Muscle layer of colon (tissue), 2 donors: ENCODE measurements around the gene JUN.

Experiments used
- H3K27ac ChIP-seq: one replicate; pipeline ENCODE4 v1.7.0; 2013; ENCODE audit warnings: low read depth, mild to moderate bottlenecking, low read length, moderate library complexity
- H3K27me3 ChIP-seq, 2 donors: one replicate each; pipeline ENCODE4 v1.7.0; 2013; ENCODE audit warnings: low read length in 2 of 2, mild to moderate bottlenecking in 2 of 2; ENCODE audit not compliant: insufficient read depth in 2 of 2, control insufficient read depth in 1 of 2
- H3K36me3 ChIP-seq: one replicate; pipeline ENCODE4 v1.7.0; 2013; ENCODE audit warnings: mild to moderate bottlenecking, low read length; ENCODE audit not compliant: insufficient read depth
- H3K4me1 ChIP-seq: one replicate; pipeline ENCODE4 v1.7.0; 2013; ENCODE audit warnings: mild to moderate bottlenecking, low read length; ENCODE audit not compliant: insufficient read depth
- H3K4me3 ChIP-seq, 2 donors: one replicate each; pipeline ENCODE4 v1.7.0; 2013; ENCODE audit warnings: low read length in 2 of 2, low read depth in 1 of 2, mild to moderate bottlenecking in 1 of 2, moderate library complexity in 1 of 2
- H3K9ac ChIP-seq: one replicate; pipeline ENCODE4 v1.7.0; 2013; ENCODE audit warnings: low read length
- H3K9me3 ChIP-seq: one replicate; pipeline ENCODE4 v1.7.0; 2013; ENCODE audit warnings: mild to moderate bottlenecking, low read length
- donor health status: abdominal sarcoma.
- donor health status: Adenocarcinoma of cecum.

Gene JUN

DNA sequence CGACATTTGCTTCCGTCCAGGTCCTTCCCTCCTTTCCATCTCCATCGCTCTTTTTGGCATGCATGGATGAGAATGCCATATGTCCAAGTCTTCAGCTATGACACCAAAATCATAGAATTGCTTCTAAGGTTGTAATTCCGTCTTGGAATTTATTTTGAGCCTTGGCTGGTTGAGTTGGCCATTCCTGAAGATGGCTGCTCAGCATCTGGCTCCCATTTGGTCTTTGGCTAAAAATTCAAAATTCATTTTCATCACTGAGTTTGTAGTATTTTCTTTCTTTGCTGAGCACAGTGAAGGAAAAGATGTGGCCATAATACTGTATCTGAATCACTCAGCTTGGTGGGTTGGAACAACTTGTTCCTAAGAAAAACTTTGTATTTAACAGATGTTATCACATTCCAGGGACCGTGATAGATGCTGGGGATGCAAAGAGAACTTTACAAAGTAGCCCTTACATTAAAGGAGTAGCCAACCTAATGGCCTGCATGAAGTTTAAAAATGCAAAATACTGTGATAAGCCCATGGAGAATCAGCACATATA lies 15.6 kb downstream of the JUN start:
- Histone ChIP-seq H3K4me1 (peaks cover 15% of the 10 kb centered on the region), H3K27ac (no peak overlapping the region), H3K9me3 (no peaks in the 10 kb centered on the region), H3K36me3 (no peaks in the 10 kb centered on the region), H3K9ac (no peak overlapping the region), H3K4me3 (no peak overlapping the region), H3K27me3 (no peaks in the 10 kb centered on the region)

GRCh38 chr1:58767143-58767542 lies 16.7 kb downstream of the JUN start:
- no peaks in the 10 kb centered on the region for H3K9me3 ChIP-seq

DNA sequence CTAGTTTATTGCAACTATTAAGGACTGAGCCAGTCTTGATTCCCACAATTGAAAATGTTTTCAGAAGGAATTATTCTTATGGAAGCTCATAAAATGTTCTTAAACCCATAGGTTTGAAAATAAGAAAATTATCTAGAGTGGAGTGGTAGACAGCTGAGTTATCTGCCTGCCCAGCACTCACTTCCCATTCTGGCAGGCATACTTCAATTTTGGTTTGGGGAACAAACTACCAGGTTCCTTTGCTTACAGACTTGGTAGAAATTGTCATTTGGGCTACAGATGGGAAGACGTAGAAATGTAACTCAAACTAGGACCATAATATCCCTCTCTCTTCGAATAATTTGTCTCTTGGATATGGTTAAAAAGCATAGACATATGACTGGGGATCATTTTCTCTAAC lies 18.4 kb downstream of the JUN start:
- Histone ChIP-seq H3K9me3 (no peaks in the 10 kb centered on the region), H3K27me3 (no peaks in the 10 kb centered on the region), H3K9ac (no peak overlapping the region)

More at GRCh38 chr1:58767143-58767542, 16.7 kb downstream of the JUN start:
- peaks cover 10% of the 10 kb centered on the region for H3K4me1 ChIP-seq
- no peaks in the 10 kb centered on the region for H3K36me3 ChIP-seq
- H3K4me3 ChIP-seq = no peak overlapping the region
- no peaks in the 10 kb centered on the region for H3K27me3 ChIP-seq
- H3K9ac ChIP-seq = no peak overlapping the region
- H3K27ac ChIP-seq = no peak overlapping the region

GRCh38 chr1:58765006-58765405 lies 18.8 kb downstream of the JUN start:
- Histone ChIP-seq H3K4me3 (no peak overlapping the region), H3K27ac (no peak overlapping the region), H3K27me3 (no peaks in the 10 kb centered on the region), H3K9me3 (no peaks in the 10 kb centered on the region), H3K9ac (no peak overlapping the region), H3K36me3 (no peaks in the 10 kb centered on the region), H3K4me1 (peaks cover 10% of the 10 kb centered on the region)

More for the DNA sequence above, 18.4 kb downstream of the JUN start:
- Histone ChIP-seq H3K36me3 (no peaks in the 10 kb centered on the region), H3K27ac (no peak overlapping the region), H3K4me3 (no peak overlapping the region), H3K4me1 (peaks cover 10% of the 10 kb centered on the region)

DNA sequence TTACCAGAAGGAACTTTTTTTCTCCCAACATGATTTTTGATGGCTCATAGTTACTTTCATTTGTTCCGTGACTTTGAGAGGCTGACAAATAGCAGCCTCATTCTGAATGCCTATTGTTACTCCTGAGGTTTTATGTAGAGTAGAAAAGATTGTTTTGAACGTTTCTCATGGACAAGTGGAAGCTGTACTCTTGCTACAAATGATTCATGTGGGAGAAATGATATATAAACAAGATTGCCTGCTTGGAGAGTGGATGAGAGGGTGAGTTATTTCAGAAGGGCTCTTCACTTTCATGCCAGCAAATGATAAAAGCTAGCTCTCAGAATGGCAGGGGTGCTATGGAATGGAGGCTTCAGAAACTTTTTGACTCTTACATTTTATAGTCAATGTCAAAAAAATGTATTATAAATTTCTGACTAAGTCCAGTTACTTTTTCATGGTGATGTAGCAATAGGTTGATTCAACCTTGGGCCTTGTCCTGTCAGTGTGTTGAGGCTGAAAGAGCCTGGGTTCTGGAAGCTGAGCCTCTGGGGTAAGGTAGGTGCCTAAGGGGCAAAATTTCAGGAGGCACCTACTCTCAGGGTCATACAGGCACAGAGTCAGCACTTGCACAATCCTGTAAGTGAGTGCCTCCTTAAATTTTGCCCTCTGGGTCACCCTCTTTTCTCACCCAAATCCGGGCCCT lies 19.4 kb downstream of the JUN start:
- no peak overlapping the region for H3K27ac ChIP-seq

GRCh38 chr1:58763214-58763613 lies 20.6 kb downstream of the JUN start:
- no peak overlapping the region for H3K9ac ChIP-seq

More for the DNA sequence above, 19.4 kb downstream of the JUN start:
- Histone ChIP-seq H3K4me1 (peaks cover 10% of the 10 kb centered on the region), H3K27me3 (no peaks in the 10 kb centered on the region), H3K36me3 (no peaks in the 10 kb centered on the region), H3K4me3 (no peak overlapping the region), H3K9ac (no peak overlapping the region), H3K9me3 (no peaks in the 10 kb centered on the region)

GRCh38 chr1:58762806-58763205 lies 21.0 kb downstream of the JUN start:
- Histone ChIP-seq H3K27me3 (no peaks in the 10 kb centered on the region), H3K4me1 (peaks cover 10% of the 10 kb centered on the region), H3K4me3 (no peak overlapping the region), H3K9me3 (no peaks in the 10 kb centered on the region), H3K9ac (no peak overlapping the region), H3K36me3 (no peaks in the 10 kb centered on the region), H3K27ac (no peak overlapping the region)

More at GRCh38 chr1:58763214-58763613, 20.6 kb downstream of the JUN start:
- H3K4me3 ChIP-seq = no peak overlapping the region
- no peak overlapping the region for H3K27ac ChIP-seq
- H3K9me3 ChIP-seq = no peaks in the 10 kb centered on the region
- no peaks in the 10 kb centered on the region for H3K36me3 ChIP-seq
- no peaks in the 10 kb centered on the region for H3K27me3 ChIP-seq
- H3K4me1 ChIP-seq = peaks cover 10% of the 10 kb centered on the region

GRCh38 chr1:58755468-58755872 lies 28.4 kb downstream of the JUN start:
- Histone ChIP-seq H3K4me1 (peaks cover 23% of the 10 kb centered on the region), H3K27me3 (no peaks in the 10 kb centered on the region), H3K4me3 (peak overlapping the region in 1 of 2 donors; percentile 4), H3K27ac (peak overlapping the region; percentile 21), H3K9me3 (no peaks in the 10 kb centered on the region), H3K9ac (no peak overlapping the region), H3K36me3 (no peaks in the 10 kb centered on the region)

GRCh38 chr1:58754683-58755467 lies 29.0 kb downstream of the JUN start:
- Histone ChIP-seq H3K9me3 (no peaks in the 10 kb centered on the region), H3K36me3 (no peaks in the 10 kb centered on the region), H3K9ac (no peak overlapping the region), H3K4me3 (peak overlapping the region in 1 of 2 donors; percentile 4), H3K4me1 (peaks cover 23% of the 10 kb centered on the region), H3K27me3 (no peaks in the 10 kb centered on the region), H3K27ac (peak overlapping the region; percentile 21)

DNA sequence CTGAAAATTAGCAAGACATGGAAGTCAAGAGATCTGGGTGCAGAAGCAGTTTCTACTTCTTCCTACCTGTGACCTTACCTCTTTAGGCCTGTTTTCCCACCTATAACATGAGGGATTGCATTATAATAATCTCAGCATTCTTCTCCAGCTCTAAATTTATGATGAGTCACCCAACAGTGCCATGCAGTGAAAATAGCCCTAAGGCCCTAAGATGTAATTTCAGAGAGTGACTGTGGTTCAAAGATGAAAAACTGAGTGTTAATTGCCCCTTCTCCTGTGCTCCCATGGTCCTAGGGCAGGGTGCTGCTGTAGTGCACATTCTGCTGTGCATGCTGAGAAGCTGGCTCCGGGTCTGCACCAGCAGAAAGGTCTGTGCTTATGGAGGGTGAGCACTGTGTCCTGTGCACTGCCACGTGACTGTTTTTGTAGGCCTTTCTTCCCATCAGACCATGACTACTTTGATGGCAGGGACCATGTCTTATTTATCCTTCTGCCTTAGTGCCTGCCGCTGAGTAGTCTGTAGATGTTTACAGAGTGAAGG lies 29.7 kb downstream of the JUN start:
- no peak overlapping the region for H3K4me3 ChIP-seq
- H3K9ac ChIP-seq = no peak overlapping the region
- no peaks in the 10 kb centered on the region for H3K27me3 ChIP-seq
- H3K4me1 ChIP-seq = peaks cover 23% of the 10 kb centered on the region
- no peak overlapping the region for H3K27ac ChIP-seq
- no peaks in the 10 kb centered on the region for H3K9me3 ChIP-seq
- no peaks in the 10 kb centered on the region for H3K36me3 ChIP-seq

DNA sequence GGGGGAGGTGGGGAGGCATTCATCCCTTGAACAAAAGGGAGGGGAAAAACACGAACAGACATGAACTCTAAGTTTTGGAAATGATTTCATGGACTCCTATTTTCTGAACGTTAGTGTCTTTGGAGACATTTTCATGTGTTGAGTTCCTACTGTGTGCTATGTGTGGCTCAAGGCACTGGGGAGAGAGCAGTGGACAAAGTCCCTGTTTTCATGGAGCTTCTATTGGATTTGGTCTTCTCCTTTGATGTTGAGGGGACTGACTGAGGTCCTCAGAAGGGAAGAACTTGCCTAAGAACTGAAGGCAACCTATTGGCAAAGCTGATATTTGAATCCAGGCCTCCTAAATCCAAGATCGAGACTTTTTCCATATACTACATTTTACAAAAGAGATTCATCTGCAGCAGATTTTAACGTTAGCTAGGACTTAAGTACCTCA lies 30.4 kb downstream of the JUN start:
- H3K4me3 ChIP-seq = no peak overlapping the region
- H3K27me3 ChIP-seq = no peaks in the 10 kb centered on the region
- H3K36me3 ChIP-seq = no peaks in the 10 kb centered on the region
- peaks cover 23% of the 10 kb centered on the region for H3K4me1 ChIP-seq
- no peaks in the 10 kb centered on the region for H3K9me3 ChIP-seq
- H3K9ac ChIP-seq = no peak overlapping the region
- H3K27ac ChIP-seq = no peak overlapping the region
